GM12891 (cell line): ENCODE results near the gene ELMO1.

ENCODE experiments used
- POLR2A ChIP-seq: IDR thresholded peaks from 2 replicates; pipeline ENCODE4 v1.6.1; 2011; ENCODE audit warnings: low read depth, low read length, control low read depth
- POLR2AphosphoS5 ChIP-seq: IDR thresholded peaks from 2 replicates; pipeline ENCODE4 v1.6.1; 2011; ENCODE audit warnings: low read depth, low read length, control low read depth

- TF ChIP-seq POLR2A (no peak), POLR2AphosphoS5 (no peak)
Observed at GRCh38 chr7:37197108-37197507, 251.6 kb downstream of the ELMO1 start.
